Mucosa of stomach (tissue), 1 donor: ENCODE results near the gene TRAK2.

ENCODE experiments used
- H3K27me3 ChIP-seq: one replicate; pipeline ENCODE4 v1.7.0; 2013; ENCODE audit warnings: mild to moderate bottlenecking, low read length; ENCODE audit not compliant: control insufficient read depth, insufficient read depth
- H3K36me3 ChIP-seq: one replicate; pipeline ENCODE4 v1.7.0; 2013; ENCODE audit warnings: low read length; ENCODE audit not compliant: control insufficient read depth, insufficient read depth
- H3K4me1 ChIP-seq: one replicate; pipeline ENCODE4 v1.7.0; 2013; ENCODE audit warnings: mild to moderate bottlenecking, low read length; ENCODE audit not compliant: control insufficient read depth, insufficient read depth
- H3K4me3 ChIP-seq: one replicate; pipeline ENCODE4 v1.7.0; 2013; ENCODE audit warnings: low read length
- H3K9ac ChIP-seq: one replicate; pipeline ENCODE4 v1.7.0; 2013; ENCODE audit warnings: mild to moderate bottlenecking, low read length, moderate library complexity
- H3K9me3 ChIP-seq: one replicate; pipeline ENCODE4 v1.7.0; 2013; ENCODE audit warnings: mild to moderate bottlenecking, low read length, moderate library complexity; ENCODE audit not compliant: control insufficient read depth
- donor health status: Pancreatic carcinoma.

Gene TRAK2

GRCh38 chr2:201407265-201407664 lies 44.0 kb downstream of the TRAK2 start:
- no peak overlapping the region for H3K9ac ChIP-seq
- H3K9me3 ChIP-seq = no peaks in the 10 kb centered on the region
- no peaks in the 10 kb centered on the region for H3K27me3 ChIP-seq
- H3K4me1 ChIP-seq = peaks cover 13% of the 10 kb centered on the region
- no peaks in the 10 kb centered on the region for H3K36me3 ChIP-seq
- no peak overlapping the region for H3K4me3 ChIP-seq

- H3K9me3 ChIP-seq = no peaks in the 10 kb centered on the region
- H3K9ac ChIP-seq = no peak overlapping the region
- H3K36me3 ChIP-seq = no peaks in the 10 kb centered on the region
- peaks cover 13% of the 10 kb centered on the region for H3K4me1 ChIP-seq
- no peaks in the 10 kb centered on the region for H3K27me3 ChIP-seq
- H3K4me3 ChIP-seq = no peak overlapping the region
These were observed 45.1 kb downstream of the TRAK2 start for GRCh38 chr2:201406077-201406662.

GRCh38 chr2:201404699-201405280 lies 46.5 kb downstream of the TRAK2 start:
- Histone ChIP-seq H3K4me1 (peaks cover 13% of the 10 kb centered on the region), H3K36me3 (no peaks in the 10 kb centered on the region), H3K4me3 (no peak overlapping the region), H3K9me3 (no peaks in the 10 kb centered on the region), H3K9ac (no peak overlapping the region), H3K27me3 (no peaks in the 10 kb centered on the region)

GRCh38 chr2:201403880-201404279 lies 47.4 kb downstream of the TRAK2 start:
- Histone ChIP-seq H3K27me3 (no peaks in the 10 kb centered on the region), H3K9ac (no peak overlapping the region), H3K36me3 (no peaks in the 10 kb centered on the region), H3K9me3 (no peaks in the 10 kb centered on the region), H3K4me3 (no peak overlapping the region), H3K4me1 (peaks cover 13% of the 10 kb centered on the region)

- H3K4me3 ChIP-seq = no peak overlapping the region
- no peaks in the 10 kb centered on the region for H3K36me3 ChIP-seq
- H3K4me1 ChIP-seq = peaks cover 13% of the 10 kb centered on the region
- H3K9me3 ChIP-seq = no peaks in the 10 kb centered on the region
- no peak overlapping the region for H3K9ac ChIP-seq
- no peaks in the 10 kb centered on the region for H3K27me3 ChIP-seq
These were observed 48.4 kb downstream of the TRAK2 start for GRCh38 chr2:201402651-201403562.

GRCh38 chr2:201401815-201402214 lies 49.4 kb downstream of the TRAK2 start:
- H3K36me3 ChIP-seq = no peaks in the 10 kb centered on the region
- no peak overlapping the region for H3K9ac ChIP-seq
- peaks cover 11% of the 10 kb centered on the region for H3K4me1 ChIP-seq
- H3K4me3 ChIP-seq = no peak overlapping the region
- no peaks in the 10 kb centered on the region for H3K27me3 ChIP-seq
- H3K9me3 ChIP-seq = no peaks in the 10 kb centered on the region

GRCh38 chr2:201396595-201396994 lies 54.7 kb downstream of the TRAK2 start:
- H3K36me3 ChIP-seq = peaks cover 3% of the 10 kb centered on the region
- H3K9ac ChIP-seq = no peak overlapping the region
- no peaks in the 10 kb centered on the region for H3K4me1 ChIP-seq

GRCh38 chr2:201383136-201383535 lies 68.1 kb downstream of the TRAK2 start:
- Histone ChIP-seq H3K4me3 (no peak overlapping the region), H3K36me3 (peaks cover 7% of the 10 kb centered on the region), H3K9me3 (no peaks in the 10 kb centered on the region), H3K27me3 (no peaks in the 10 kb centered on the region), H3K4me1 (peaks cover 11% of the 10 kb centered on the region), H3K9ac (no peak overlapping the region)

More at GRCh38 chr2:201396595-201396994, 54.7 kb downstream of the TRAK2 start:
- Histone ChIP-seq H3K9me3 (no peaks in the 10 kb centered on the region), H3K4me3 (no peak overlapping the region), H3K27me3 (no peaks in the 10 kb centered on the region)

- no peaks in the 10 kb centered on the region for H3K9me3 ChIP-seq
- no peaks in the 10 kb centered on the region for H3K27me3 ChIP-seq
- H3K36me3 ChIP-seq = peaks cover 7% of the 10 kb centered on the region
- H3K4me3 ChIP-seq = no peak overlapping the region
- peaks cover 8% of the 10 kb centered on the region for H3K4me1 ChIP-seq
- no peak overlapping the region for H3K9ac ChIP-seq
These were observed 72.5 kb downstream of the TRAK2 start for GRCh38 chr2:201378496-201379397.

GRCh38 chr2:201377218-201377617 lies 74.0 kb downstream of the TRAK2 start:
- H3K36me3 ChIP-seq = peaks cover 7% of the 10 kb centered on the region

GRCh38 chr2:201369775-201370174 lies 81.5 kb downstream of the TRAK2 start:
- Histone ChIP-seq H3K36me3 (no peaks in the 10 kb centered on the region), H3K9ac (no peak overlapping the region), H3K9me3 (no peaks in the 10 kb centered on the region), H3K4me3 (no peak overlapping the region), H3K27me3 (no peaks in the 10 kb centered on the region), H3K4me1 (no peaks in the 10 kb centered on the region)

More at GRCh38 chr2:201377218-201377617, 74.0 kb downstream of the TRAK2 start:
- Histone ChIP-seq H3K27me3 (no peaks in the 10 kb centered on the region), H3K4me3 (no peak overlapping the region), H3K9ac (no peak overlapping the region), H3K9me3 (no peaks in the 10 kb centered on the region), H3K4me1 (no peaks in the 10 kb centered on the region)
